ENCODE data around the gene POC1B.

Gene POC1B

GRCh38 chr12:89389755-89390661 is 135.8 kb downstream of the POC1B start:
- no peak for DNase-seq (ENCODE audit: low read depth in 2 of 3, low spot score in 2 of 3)

GRCh38 chr12:89386138-89386537 is 139.7 kb downstream of the POC1B start:
- no peak for DNase-seq (ENCODE audit: low read depth in 2 of 3, low spot score in 2 of 3)

DNA sequence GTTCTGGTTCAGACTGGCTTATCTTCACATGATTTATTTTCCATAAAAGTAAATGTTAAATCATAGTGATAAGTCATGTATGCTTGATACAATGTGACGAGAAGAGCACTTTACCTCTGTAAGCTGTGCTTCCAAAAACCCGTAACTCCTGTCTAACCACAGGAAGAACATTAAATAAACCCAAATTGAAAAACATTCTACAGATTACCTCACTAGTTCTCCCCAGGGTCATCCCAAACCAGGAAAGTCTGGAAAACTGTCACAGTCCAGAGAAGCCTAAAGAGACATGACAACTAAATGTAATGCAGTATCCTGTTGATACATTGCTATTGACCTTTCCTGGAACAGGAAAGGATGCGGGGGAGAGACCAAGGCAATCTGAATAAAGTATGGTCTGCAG is 141.0 kb downstream of the POC1B start:
- no peak for DNase-seq (ENCODE audit: low read depth in 2 of 3, low spot score in 2 of 3)

GRCh38 chr12:89384050-89384758 is 141.6 kb downstream of the POC1B start:
- no peak for DNase-seq (ENCODE audit: low read depth in 2 of 3, low spot score in 2 of 3)

DNA sequence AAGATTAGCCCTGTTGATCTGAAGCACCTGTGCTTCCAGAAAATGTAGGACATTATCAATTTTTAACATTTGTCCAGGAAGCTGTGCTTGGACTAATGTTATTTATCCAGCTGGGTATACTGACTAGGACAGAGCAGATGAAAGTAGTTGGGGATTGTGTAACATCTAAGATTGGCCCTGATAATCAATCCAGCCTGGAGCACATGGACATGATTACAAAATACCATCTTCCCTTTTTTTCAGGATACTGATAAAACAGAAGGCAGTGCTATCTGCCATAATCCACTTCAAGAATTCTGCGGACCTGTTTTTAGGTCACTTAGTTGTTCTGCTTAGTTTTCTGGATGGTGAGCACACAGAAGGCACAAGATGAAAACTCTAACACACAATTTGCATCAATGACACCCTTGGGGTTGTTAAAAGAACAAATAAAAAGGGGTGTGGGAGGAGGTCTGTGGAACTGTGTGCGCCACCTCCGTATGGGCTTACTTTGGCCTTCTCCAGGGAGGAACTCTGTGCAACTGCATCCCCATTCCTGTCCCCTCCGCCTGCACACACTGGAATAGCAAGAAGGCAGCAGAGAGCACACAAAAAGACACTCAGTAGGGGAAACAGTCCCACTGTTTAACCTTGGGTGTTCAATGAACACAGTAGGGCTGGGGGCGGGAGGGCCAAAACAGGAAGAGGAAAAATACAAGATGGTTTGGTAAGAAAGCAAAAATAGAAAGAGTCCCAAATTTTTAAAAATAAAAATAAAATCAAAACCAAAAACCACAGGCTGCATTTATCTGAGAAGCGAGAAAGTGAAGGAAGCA is 142.4 kb downstream of the POC1B start:
- DNase-seq (ENCODE audit: low read depth in 2 of 3, low spot score in 2 of 3) = no peak

DNA sequence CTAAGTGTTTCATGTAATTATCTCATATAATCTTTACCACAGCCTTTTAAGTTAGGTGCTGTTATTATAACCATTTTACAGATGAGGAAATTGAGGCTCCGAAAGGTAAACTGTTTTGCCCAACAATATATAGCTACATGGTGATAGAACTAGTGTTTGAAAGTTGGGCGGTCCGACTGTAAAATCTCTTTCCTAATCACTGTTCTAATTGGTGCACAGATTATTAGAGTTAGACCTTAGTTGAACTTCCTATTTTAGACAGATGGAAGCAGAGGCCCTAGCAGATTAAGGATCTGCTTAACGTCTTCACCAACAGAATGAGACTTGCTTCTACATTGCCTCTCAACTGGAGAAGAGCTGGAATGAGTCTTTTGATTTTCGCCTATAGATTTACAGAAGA is 143.5 kb downstream of the POC1B start:
- no peak for DNase-seq (ENCODE audit: low read depth in 2 of 3, low spot score in 2 of 3)

- DNase-seq (ENCODE audit: low read depth in 2 of 3, low spot score in 2 of 3) = no peak
Measured at GRCh38 chr12:89379839-89380467, 145.9 kb downstream of the POC1B start.

- no peak for DNase-seq (ENCODE audit: low read depth in 2 of 3, low spot score in 2 of 3)
Measured at GRCh38 chr12:89379148-89379838, 146.6 kb downstream of the POC1B start.

DNA sequence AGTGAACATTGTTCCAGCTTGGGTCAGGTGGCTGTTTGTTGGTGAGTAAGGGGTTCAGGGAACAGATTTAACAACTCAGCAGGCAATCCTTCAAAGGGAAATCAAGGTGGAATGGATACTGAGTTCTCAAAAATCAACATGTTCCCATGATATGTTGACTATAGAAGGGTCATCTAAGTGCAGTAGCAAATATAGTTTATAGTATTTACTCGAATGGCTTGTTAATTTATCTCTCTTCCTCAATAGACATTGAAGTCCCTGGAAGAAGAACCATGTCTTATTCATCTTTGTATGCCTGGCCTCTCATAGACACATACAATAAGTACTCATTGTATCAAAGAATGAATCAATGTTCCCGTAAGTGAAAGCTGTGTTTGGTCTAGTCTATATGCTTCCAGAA is 149.0 kb downstream of the POC1B start:
- no peak for DNase-seq (ENCODE audit: low read depth in 2 of 3, low spot score in 2 of 3)

- DNase-seq (ENCODE audit: low read depth in 2 of 3, low spot score in 2 of 3) = no peak
Measured at GRCh38 chr12:89376202-89376529, 149.7 kb downstream of the POC1B start.

GRCh38 chr12:89373763-89374572 is 151.9 kb downstream of the POC1B start:
- DNase-seq (ENCODE audit: low read depth in 2 of 3, low spot score in 2 of 3) = no peak

DNA sequence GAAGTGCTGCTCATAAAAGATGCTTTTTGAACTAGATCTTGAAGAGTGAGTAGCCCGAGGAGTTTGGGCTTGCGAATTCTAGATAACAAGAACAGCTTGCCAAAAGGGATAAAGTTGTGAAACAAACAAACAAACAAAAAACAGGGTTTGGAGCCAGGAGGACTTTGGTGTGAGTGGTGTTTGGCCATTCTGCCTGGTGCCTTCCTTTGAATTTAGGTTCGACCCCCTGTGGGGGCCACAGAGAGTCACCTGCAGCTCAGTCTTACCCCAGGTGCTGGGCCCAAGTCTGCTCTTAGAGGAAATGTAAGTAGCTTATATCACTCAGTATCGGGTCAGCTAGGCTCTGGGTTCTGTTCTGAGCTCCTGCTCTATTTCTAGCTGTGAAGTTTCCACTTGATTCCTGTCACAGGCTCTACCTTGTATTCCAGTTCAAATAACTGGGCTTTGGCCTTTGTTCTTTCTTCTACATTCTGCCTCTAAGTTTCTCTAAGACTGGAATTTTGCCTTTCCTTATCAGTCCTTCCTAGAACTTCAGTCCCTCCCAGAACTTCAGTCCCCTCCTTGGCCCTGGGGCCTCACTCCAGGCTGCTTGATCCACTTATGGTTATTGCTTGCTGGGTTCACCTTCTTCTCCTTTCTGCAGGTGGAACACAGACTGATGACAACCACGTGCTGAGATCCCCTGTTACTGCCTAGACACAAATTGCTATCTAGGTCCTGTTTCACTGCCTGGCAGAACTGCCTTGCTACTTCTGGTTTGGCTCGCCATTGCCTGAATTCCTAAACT is 153.1 kb downstream of the POC1B start:
- DNase-seq (ENCODE audit: low read depth in 2 of 3, low spot score in 2 of 3) = no peak

DNA sequence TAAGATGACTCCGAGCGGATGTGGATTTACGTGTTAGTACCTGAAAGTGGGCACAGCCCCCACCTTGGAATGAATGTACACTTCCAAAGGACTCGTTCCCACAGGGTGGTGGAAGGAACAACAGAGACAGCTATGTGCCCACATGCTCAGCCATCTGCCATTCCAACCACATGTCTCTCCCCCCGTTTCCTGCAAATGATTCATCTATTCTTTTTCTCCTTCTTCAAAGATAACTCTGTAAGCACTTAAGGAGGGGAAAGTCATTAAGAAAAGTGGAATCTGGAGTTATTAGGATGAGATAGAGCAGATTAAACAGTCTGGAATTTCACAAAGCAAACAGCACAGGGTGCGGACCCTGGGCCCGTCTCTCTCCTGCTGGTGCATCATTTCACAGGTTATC is 155.0 kb downstream of the POC1B start:
- no peak for DNase-seq (ENCODE audit: low read depth in 2 of 3, low spot score in 2 of 3)

- DNase-seq (ENCODE audit: low read depth in 2 of 3, low spot score in 2 of 3) = no peak
Measured at GRCh38 chr12:89370421-89370831, 155.4 kb downstream of the POC1B start.
